Sigmoid colon (tissue), 4 donors: ENCODE data around the gene ACLY.

ENCODE experiments used
- EP300 ChIP-seq, 4 donors: sonication (generic); formaldehyde crosslinking; IDR thresholded peaks; one replicate each; pipeline ENCODE4 v1.6.1; 2017; ENCODE audit warnings: antibody characterized with exemption in 4 of 4
- TF ChIP-seq, protein P1 (sequence below), 4 experiments: fragments of 450-650 bp in 3 of 4; fragments of 200-600 bp in 1 of 4; IDR thresholded peaks; one replicate each; pipeline ENCODE4 v1.5.1; 2016 to 2019; ENCODE audit warnings: antibody characterized with exemption in 4 of 4, mild to moderate bottlenecking in 3 of 4, moderate library complexity in 2 of 4

DNA sequence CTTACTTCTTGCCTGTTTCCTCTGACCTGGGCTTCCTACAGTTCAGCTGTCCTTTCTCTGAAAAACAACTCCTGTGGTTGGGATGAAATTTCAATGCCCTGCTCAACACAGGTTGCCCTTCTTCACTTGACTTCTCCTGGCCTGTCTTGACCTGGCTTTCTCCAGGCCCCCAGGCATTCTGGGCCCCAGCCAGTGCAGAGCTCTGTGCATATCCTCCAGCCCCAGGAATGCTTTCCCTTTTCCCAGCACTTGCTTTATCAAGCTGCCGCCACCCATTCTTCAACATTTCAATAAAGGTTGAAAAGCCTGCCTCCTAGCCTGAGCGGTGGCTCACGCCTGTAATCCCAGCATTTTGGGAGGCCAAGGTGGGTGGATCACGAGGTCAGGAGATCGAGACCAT is 22.4 kb upstream of the ACLY start:
- TF ChIP-seq, protein P1, sequence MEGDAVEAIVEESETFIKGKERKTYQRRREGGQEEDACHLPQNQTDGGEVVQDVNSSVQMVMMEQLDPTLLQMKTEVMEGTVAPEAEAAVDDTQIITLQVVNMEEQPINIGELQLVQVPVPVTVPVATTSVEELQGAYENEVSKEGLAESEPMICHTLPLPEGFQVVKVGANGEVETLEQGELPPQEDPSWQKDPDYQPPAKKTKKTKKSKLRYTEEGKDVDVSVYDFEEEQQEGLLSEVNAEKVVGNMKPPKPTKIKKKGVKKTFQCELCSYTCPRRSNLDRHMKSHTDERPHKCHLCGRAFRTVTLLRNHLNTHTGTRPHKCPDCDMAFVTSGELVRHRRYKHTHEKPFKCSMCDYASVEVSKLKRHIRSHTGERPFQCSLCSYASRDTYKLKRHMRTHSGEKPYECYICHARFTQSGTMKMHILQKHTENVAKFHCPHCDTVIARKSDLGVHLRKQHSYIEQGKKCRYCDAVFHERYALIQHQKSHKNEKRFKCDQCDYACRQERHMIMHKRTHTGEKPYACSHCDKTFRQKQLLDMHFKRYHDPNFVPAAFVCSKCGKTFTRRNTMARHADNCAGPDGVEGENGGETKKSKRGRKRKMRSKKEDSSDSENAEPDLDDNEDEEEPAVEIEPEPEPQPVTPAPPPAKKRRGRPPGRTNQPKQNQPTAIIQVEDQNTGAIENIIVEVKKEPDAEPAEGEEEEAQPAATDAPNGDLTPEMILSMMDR (IDR thresholded peaks at IDR 0.05) = no peak
- TF ChIP-seq EP300 (IDR thresholded peaks at IDR 0.05) = no peak
